WTC11 (cell line): ENCODE measurements around the gene IL6R.

Source experiments
- CTCF ChIP-seq: fragments of 200-600 bp; IDR thresholded peaks from 2 replicates; pipeline ENCODE4 v1.8.0; 2022; ENCODE audit warnings: antibody characterized with exemption
- ZNF138 ChIP-seq: sonication (generic); formaldehyde crosslinking; conservative IDR thresholded peaks from 2 replicates; pipeline ENCODE4 v1.8.1; 2022; ENCODE audit warnings: mild to moderate bottlenecking, moderate library complexity, missing genetic modification reagents

- no peak for TF ChIP-seq ZNF138
- no peak for TF ChIP-seq CTCF
These were observed 4.8 kb upstream of the IL6R start for GRCh38 chr1:154400381-154400801.
